Endothelial cell of umbilical vein (primary cell): ENCODE results near the gene C1orf116.

ENCODE experiments used
- CTCF ChIP-seq, 2 donors: IDR thresholded peaks; 1 replicate in 1 of 2; 2 replicates in 1 of 2; pipeline ENCODE4 v1.5.1; 2011; ENCODE audit warnings: low read length in 2 of 2, mild to moderate bottlenecking in 2 of 2, moderate library complexity in 2 of 2, control low read depth in 1 of 2, inconsistent platforms in 1 of 2, low read depth in 1 of 2; ENCODE audit not compliant: insufficient read depth in 1 of 2; ENCODE audit errors: extremely low read depth in 1 of 2
- FOS ChIP-seq: IDR thresholded peaks from 2 replicates; pipeline ENCODE4 v1.6.1; 2011; ENCODE audit warnings: mild to moderate bottlenecking, low read length, moderate library complexity, borderline replicate concordance; ENCODE audit not compliant: insufficient read depth
- POLR2A ChIP-seq: IDR thresholded peaks from 2 replicates; pipeline ENCODE4 v1.6.1; 2012; ENCODE audit warnings: low read depth, mild to moderate bottlenecking, control low read depth, low read length

- TF ChIP-seq CTCF (IDR thresholded peaks at IDR 0.05; ENCODE audit: extremely low read depth in 1 of 2, insufficient read depth in 1 of 2, low read depth in 1 of 2, low read length in 2 of 2) (no peak), POLR2A (no peak), FOS (no peak)
Observed at GRCh38 chr1:207000651-207001291, 31.8 kb downstream of the C1orf116 start.
